ENCODE results near the gene PARVA. TPM values are rescaled to one million over a fixed set of nuclear protein-coding genes. Genes with fewer than 3 reads are reported as not detected.

The PARVA gene
- total RNA-seq, 1 experiment from 2014 or later, result 31.5 TPM

DNA sequence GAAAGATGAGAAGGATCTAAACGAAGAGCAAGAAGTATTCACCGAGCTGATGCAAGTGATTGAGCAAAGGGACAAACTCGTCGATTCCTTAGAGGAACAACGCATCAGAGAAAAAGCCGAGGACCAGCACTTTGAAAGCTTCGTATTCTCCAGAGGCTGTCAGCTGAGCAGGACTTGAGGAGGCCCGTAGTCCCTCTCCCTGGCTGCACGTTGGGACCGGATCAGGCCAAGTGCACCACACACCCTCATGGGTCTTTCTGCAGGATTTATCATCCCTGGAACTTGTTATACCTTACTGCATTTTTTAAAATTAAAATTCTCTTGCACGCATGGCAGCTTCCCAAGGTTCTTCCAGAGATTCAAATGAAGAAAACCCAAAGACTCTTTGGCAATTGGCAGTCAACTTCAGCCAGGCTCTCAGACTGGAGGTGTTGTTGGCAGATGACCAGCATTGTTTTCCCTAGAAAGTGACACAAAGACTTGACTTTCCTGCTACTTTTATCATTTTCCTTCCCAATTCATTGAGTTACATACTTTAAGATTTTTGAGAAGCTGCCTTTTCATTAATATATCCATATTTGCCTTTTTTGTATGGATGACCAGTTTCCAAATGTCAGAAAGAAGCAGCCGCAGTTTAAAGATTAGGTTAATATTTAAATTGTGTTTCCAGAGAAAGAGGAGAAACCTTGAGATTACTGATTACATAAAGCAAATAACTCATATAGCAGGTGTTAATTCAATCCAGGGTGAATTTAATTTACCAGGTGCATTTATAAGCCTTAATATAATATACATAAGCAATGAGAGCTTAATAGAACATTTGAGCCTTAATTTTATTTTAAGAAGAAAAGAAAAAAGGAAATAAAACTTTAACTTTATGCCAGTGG is 18.8 kb upstream of the PARVA start:
- H3K9me3 ChIP-seq (ENCODE audit: insufficient read depth, low read depth), result no peaks in the 10 kb centered on the region
- BruUV-seq (replicated peaks), result no TSS peak
- H3K27me3 ChIP-seq (ENCODE audit: insufficient read depth, low read depth), result no peaks in the 10 kb centered on the region
- no peaks in the 10 kb centered on the region for H3K9me2 ChIP-seq (ENCODE audit: insufficient read depth)
- H3K4me2 ChIP-seq, result no peak overlapping the region
- H3K4me1 ChIP-seq (replicated peaks; ENCODE audit: insufficient read depth), result no peaks in the 10 kb centered on the region
- ChIA-PET POLR2A (ENCODE audit: unreplicated experiment) (no interaction called here), CTCF (no interaction called here)
- no peak overlapping the region for H3K27ac ChIP-seq
- H3K36me3 ChIP-seq (ENCODE audit: low read depth), result no peaks in the 10 kb centered on the region
- intact Hi-C loops (cut with micrococcal nuclease; ENCODE audit: unreplicated experiment), result no loop called here
- DNase-seq, result no peak
- H3K4me3 ChIP-seq, result no peak overlapping the region
- no peaks in the 10 kb centered on the region for H3K79me2 ChIP-seq (ENCODE audit: low read depth)
- TF ChIP-seq CTCF (conservative IDR thresholded peaks at IDR 0.05) (no peak), EZH2 (IDR thresholded peaks at IDR 0.05; ENCODE audit: low read depth) (no peak)
- H3F3A ChIP-seq (ENCODE audit: insufficient read depth, low read depth), result no peaks in the 10 kb centered on the region
- no peak overlapping the region for H2AFZ ChIP-seq
- H4K20me1 ChIP-seq (ENCODE audit: insufficient read depth), result no peaks in the 10 kb centered on the region

DNA sequence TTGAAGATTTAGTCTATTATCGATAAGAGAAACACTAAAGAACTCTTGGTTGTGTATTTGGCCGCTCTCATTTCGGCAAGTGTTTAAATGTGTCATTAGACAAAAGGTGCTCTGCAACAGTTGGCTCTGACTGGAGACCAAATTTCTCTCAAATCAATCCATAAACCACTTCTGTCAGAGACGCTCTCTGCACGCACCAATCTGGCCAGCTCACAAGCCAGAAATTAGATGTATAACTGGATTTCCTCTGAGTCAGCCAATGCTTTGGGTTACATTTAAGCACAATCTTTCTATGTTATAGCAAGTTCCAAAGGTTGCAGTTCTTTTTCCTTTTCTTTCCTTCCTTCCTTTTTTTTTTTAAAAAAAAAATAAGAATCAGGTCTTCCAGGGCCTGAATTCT is 17.6 kb upstream of the PARVA start:
- intact Hi-C loops (cut with micrococcal nuclease; ENCODE audit: unreplicated experiment), result no loop called here
- DNase-seq, result no peak
- H3K4me3 ChIP-seq, result no peak overlapping the region
- BruUV-seq (replicated peaks), result no TSS peak
- no peaks in the 10 kb centered on the region for H3K79me2 ChIP-seq (ENCODE audit: low read depth)
- no peaks in the 10 kb centered on the region for H4K20me1 ChIP-seq (ENCODE audit: insufficient read depth)
- ChIA-PET POLR2A (ENCODE audit: unreplicated experiment) (no interaction called here), CTCF (no interaction called here)
- H3K4me1 ChIP-seq (replicated peaks; ENCODE audit: insufficient read depth), result no peaks in the 10 kb centered on the region
- H3K9me3 ChIP-seq (ENCODE audit: insufficient read depth, low read depth), result no peaks in the 10 kb centered on the region
- no peaks in the 10 kb centered on the region for H3K36me3 ChIP-seq (ENCODE audit: low read depth)
- TF ChIP-seq CTCF (conservative IDR thresholded peaks at IDR 0.05), result no peak
- no peak for TF ChIP-seq EZH2 (IDR thresholded peaks at IDR 0.05; ENCODE audit: low read depth)
- H3K27ac ChIP-seq, result no peak overlapping the region
- H2AFZ ChIP-seq, result no peak overlapping the region
- no peaks in the 10 kb centered on the region for H3F3A ChIP-seq (ENCODE audit: insufficient read depth, low read depth)
- no peak overlapping the region for H3K4me2 ChIP-seq
- H3K9me2 ChIP-seq (ENCODE audit: insufficient read depth), result no peaks in the 10 kb centered on the region
- no peaks in the 10 kb centered on the region for H3K27me3 ChIP-seq (ENCODE audit: insufficient read depth, low read depth)

DNA sequence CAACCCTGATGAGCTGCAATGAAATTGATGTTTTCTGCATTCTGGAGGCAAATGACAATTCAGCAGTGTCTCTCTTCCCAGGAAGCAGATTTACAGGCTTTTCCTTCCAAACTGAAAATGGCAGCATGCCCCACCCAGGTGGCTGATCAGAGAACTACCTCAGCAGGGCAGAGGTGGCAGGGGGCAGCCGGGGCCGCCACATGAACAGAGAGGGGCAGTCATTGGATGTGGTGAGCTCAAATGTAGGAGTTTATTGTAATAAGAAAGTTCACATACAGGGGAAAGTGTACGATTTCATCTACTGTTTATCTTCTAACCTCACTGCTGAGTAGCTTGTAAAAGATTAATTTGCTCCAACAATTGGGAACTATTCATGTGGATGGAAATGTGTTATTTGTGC is 15.7 kb upstream of the PARVA start:
- Histone ChIP-seq H4K20me1 (ENCODE audit: insufficient read depth) (no peaks in the 10 kb centered on the region), H3K27me3 (ENCODE audit: insufficient read depth, low read depth) (no peaks in the 10 kb centered on the region), H3K36me3 (ENCODE audit: low read depth) (no peaks in the 10 kb centered on the region), H3K9me2 (ENCODE audit: insufficient read depth) (no peaks in the 10 kb centered on the region), H3K27ac (no peak overlapping the region), H2AFZ (no peak overlapping the region), H3K4me3 (no peak overlapping the region), H3K4me2 (no peak overlapping the region), H3K9me3 (ENCODE audit: insufficient read depth, low read depth) (no peaks in the 10 kb centered on the region), H3K79me2 (ENCODE audit: low read depth) (no peaks in the 10 kb centered on the region), H3F3A (ENCODE audit: insufficient read depth, low read depth) (no peaks in the 10 kb centered on the region), H3K4me1 (replicated peaks; ENCODE audit: insufficient read depth) (0 out of 2 replicates have a peak, but pooled peaks cover 11% of the 10 kb centered on the region)
- ChIA-PET POLR2A (ENCODE audit: unreplicated experiment) (no interaction called here), CTCF (no interaction called here)
- no TSS peak for BruUV-seq (replicated peaks)
- no peak for TF ChIP-seq EZH2 (IDR thresholded peaks at IDR 0.05; ENCODE audit: low read depth)
- no peak for TF ChIP-seq CTCF (conservative IDR thresholded peaks at IDR 0.05)
- DNase-seq, result no peak
- intact Hi-C loops (cut with micrococcal nuclease; ENCODE audit: unreplicated experiment), result no loop called here
